Skin epidermis (tissue), 12 donors: ENCODE measurements around the gene SMPX.

ENCODE experiments used
- H3K27ac ChIP-seq, 21 experiments: fragments of 200-600 bp; sonication (generic) in 11 of 21; one replicate each; pipeline ENCODE4 v1.5.0; 2020; ENCODE audit warnings: mild to moderate bottlenecking in 3 of 21, inconsistent platforms in 2 of 21, moderate library complexity in 2 of 21
- H3K4me3 ChIP-seq, 7 experiments: fragments of 200-600 bp; sonication (generic) in 2 of 7; one replicate each; pipeline ENCODE4 v1.5.0; 2020; ENCODE audit warnings: inconsistent platforms in 2 of 7, mild to moderate bottlenecking in 2 of 7, moderate library complexity in 1 of 7

The SMPX gene

GRCh38 chrX:21745756-21746155 lies 12.2 kb downstream of the SMPX start:
- Histone ChIP-seq H3K4me3 (no peak overlapping the region), H3K27ac (no peak overlapping the region)

DNA sequence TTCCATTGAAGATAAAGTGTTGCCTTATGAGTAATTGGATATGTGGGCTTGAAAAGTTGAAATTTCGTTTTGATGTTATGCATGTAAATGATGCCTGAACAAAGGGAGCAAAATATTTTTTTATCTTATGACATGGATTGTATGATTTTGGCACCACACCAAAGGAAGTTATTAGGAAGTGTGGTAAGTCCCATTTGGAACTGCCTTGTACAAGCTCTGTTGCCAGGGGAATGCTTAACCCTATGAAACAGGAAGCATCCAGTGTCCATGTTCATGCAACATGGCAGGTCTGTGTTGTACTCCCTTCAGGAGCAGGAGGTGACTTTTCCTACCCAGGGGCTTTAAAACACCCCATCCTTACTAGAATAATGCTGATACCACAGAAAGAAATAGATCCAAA lies 13.2 kb downstream of the SMPX start:
- H3K27ac ChIP-seq: no peak overlapping the region
- no peak overlapping the region for H3K4me3 ChIP-seq

DNA sequence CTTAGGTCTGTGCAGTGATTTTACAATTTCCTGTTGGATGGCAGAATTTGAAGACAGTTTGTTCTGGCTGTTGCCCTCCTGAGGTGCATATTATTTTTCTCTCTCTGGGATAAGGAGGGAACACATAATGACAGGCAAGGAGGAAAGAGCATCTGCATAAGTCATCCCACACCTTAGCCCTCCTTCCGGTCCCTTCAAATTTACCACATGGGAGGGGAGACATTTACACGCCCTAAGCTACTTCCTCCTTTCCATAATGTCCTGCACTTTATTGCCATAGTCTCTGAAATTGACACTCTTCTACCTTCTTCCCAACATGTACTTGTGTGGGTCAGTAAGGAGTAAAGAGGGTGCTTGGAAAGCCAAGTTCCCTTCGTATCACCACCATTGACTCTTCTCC lies 13.9 kb downstream of the SMPX start:
- Histone ChIP-seq H3K4me3 (no peak overlapping the region), H3K27ac (no peak overlapping the region)

DNA sequence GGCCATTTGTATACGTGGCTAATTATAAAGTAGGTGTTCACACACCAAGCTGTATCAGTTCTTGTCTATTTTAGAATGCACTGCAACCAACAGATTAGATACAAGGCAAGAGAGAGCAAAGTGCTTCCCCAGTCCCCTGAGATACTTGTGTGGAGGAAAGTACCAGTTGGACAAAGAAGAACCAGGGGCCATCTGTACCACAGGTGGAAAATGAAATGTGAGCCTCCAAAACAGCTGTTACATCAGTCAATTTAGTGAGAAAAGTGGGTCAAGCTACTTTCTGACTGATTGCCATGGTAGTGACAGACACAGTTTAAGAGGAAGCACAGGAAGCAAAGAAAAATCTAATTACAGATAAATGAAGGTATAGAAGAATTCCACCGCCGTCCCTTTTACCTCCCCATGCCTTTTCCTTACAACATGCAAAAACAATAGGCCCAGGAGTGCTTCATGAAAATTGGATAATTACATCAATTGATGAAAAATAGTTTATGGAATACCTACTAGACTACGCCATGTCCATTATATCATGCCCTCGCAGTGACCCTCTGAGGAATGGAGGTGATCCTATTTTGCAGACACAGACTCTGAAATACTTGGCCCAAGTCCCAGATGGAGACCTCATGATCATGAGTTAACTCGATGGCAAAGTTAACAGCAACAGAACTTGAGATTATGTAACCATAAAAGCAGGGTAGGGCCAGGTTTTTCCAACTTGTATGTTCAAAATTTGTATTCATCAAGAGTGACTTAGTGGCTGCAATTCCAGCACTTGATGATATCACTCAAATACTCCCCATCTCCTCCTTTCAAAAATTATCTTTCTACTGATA lies 15.8 kb downstream of the SMPX start:
- no peak overlapping the region for H3K4me3 ChIP-seq
- H3K27ac ChIP-seq: no peak overlapping the region

DNA sequence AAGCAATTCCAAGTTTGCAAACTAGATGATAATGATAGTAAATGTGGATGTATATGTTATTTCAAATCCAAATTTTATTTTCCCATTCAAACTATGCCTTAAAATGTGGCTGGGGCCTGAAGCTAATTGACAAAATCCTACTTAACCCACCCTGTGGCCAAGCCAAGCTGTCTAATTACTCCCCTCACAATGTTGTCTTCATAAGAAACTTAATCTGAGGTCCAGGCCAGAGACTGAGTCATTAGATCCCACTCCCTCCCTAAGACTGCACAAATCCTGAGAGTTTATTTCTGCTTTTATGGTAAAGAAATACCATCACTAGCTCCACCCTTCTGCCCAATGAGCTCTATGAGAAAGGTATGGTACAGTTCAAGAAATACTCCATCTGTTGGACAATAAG lies 16.6 kb downstream of the SMPX start:
- Histone ChIP-seq H3K4me3 (no peak overlapping the region), H3K27ac (no peak overlapping the region)

DNA sequence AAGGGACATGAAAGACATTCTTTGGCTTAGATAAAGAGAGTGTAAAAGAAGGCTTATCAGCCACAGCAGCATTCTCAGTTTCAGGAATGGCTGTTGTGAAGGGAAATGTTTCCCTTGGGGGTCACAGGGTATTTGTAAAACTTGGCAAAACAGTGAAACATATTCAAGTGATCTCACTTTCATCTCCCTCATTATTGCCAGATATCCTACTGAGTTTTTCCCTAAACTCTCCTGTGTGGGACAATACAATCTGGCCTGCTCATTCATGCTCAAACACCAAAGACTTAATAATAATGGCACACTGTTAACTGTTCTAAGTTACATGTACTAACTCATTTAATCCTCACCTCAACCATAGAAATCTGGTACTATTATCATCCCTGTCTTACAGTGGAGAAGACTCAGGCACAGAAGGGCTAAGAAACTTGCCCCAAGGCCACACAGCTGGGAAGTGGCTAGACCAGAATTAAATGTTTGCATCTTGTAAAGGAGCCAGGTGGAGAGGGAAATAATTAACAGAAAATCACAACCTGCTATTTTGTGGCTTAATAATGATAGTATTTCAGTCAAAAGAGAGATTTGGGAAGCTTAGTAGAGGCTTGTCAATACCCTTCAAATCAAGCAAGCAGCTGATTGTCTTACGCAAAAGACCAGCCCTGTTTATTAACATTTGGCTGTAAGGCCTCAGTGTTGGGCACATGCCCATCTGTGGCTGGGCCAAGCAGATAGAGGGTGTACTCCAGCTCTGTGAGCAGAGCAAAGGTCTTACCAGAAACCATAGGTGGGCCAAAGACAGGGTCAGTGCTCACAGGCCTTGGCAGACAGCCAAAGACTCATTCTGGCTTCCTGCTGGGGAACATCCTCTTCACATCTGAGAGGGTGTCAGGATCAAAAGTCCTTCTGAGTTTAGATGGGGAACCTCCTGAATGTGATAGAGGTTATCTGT lies 17.3 kb downstream of the SMPX start:
- Histone ChIP-seq H3K4me3 (no peak overlapping the region), H3K27ac (no peak overlapping the region)

DNA sequence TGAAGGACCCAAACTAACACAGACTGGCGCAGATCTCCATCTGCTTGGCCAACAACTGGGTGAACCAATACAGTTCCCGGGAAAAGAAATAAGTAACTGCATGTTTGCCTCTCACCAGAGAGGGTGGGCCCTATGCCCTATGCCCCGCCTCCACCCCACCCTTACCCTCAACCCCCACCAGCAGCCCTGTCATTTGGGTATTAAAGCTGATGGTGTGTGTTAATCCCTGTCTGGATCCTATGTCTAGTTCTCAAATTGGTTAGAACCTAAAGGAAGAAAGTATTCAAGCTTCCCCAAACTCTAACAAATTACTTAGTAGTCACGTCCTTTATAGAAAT lies 19.0 kb downstream of the SMPX start:
- Histone ChIP-seq H3K4me3 (no peak overlapping the region), H3K27ac (no peak overlapping the region)

GRCh38 chrX:21738210-21738949 lies 19.5 kb downstream of the SMPX start:
- no peak overlapping the region for H3K27ac ChIP-seq
- no peak overlapping the region for H3K4me3 ChIP-seq

DNA sequence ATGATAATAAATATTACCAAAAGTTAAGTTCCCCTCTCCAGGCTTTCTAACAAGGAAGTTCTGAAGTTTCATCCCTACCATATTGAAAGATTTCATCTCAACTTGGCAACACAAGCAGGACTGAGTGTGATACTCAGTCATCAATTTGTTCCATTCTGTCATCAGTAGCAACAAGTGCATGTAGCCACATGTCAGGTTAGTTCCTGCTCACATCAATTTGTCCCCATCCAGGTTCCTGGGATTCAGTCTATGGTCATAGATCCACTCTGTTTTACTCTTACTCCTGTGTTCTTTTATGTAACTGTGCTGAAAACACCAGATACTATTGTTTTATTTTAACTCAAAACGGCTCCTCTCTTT lies 22.2 kb downstream of the SMPX start:
- no peak overlapping the region for H3K4me3 ChIP-seq
- no peak overlapping the region for H3K27ac ChIP-seq

- H3K27ac ChIP-seq: no peak overlapping the region
Observed at GRCh38 chrX:21735038-21735767, 22.7 kb downstream of the SMPX start.

GRCh38 chrX:21734175-21734574 lies 23.7 kb downstream of the SMPX start:
- no peak overlapping the region for H3K4me3 ChIP-seq
- no peak overlapping the region for H3K27ac ChIP-seq

More at GRCh38 chrX:21735038-21735767, 22.7 kb downstream of the SMPX start:
- no peak overlapping the region for H3K4me3 ChIP-seq

DNA sequence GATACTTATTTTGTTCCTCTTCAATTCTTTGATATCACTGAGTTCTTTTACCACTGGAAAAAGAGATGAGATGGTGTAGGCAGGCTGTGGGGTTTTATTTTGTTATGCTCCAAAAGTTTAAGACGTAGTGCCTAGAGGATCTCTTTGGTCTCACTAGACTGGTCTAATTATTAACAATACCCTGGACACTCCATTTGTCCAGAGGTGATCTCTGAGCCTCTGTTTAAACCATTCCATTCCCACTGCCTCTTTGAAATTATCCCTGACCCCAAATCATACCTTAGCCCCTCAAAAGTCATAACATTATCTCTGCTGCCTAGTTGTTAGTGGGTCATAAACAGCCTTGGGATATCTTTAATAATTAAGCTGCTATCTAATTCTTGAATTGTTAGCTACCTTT lies 24.2 kb downstream of the SMPX start:
- no peak overlapping the region for H3K27ac ChIP-seq
- H3K4me3 ChIP-seq: no peak overlapping the region

DNA sequence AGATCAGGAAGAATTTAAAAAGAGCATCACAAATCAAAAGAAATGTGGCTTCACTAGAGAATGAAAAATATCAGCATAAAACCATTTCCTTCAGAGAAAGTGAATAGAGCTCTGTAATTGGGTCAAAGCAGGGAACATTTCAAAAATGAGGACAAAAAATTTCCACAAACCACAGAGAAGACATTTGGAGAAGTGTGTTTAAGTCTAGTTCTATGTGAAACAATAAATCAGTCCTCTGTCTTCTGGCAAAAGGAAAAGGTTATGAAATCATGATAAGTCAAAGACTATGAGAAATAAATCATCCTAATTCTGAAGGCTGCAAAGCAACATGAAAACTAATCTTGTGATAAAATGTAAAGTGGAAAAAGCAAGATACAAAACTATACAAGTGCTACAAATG lies 27.9 kb downstream of the SMPX start:
- no peak overlapping the region for H3K27ac ChIP-seq

GRCh38 chrX:21728276-21728968 lies 29.5 kb downstream of the SMPX start:
- no peak overlapping the region for H3K27ac ChIP-seq
- H3K4me3 ChIP-seq: no peak overlapping the region

More for the DNA sequence above, 27.9 kb downstream of the SMPX start:
- no peak overlapping the region for H3K4me3 ChIP-seq

DNA sequence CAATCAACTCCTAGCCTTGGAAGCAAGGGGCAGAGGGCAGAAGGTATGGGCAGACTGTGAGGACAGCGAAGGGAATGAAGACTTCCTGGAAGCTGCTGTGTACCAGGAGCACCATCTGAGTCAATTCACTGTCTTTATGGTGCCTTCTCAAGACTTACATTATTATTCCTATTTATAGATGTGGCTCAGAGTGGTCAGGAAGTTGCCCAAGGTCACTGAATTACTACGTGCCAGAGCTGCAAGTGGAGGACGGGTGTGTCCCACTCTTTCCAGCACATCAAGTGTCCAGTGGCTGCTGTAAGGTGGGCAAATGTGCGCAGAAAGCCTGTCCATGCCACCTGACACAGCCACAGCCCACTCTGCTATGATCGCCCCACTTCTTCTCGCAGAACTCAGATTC lies 32.0 kb downstream of the SMPX start:
- H3K4me3 ChIP-seq: no peak overlapping the region
- H3K27ac ChIP-seq: no peak overlapping the region

GRCh38 chrX:21725496-21725895 lies 32.4 kb downstream of the SMPX start:
- H3K4me3 ChIP-seq: no peak overlapping the region
- no peak overlapping the region for H3K27ac ChIP-seq

DNA sequence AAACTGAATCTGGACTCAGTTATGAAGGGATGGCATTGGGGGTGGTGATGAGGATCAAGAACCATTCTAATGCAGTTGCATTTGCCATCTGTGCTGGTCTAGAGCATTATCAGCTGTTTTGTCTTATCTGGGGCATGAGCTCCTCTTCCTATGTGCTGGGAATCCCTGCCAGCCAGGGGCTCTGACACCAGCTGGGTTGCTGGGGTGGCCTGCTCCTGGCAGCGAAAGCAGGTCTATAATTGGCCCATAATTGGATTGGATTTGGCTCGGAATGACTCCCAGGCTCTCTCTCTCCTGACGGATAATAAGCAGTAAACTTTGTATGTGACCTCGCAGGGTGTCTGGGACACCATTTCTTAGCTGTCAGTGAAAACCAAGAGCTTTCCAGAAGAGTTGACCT lies 34.1 kb downstream of the SMPX start:
- Histone ChIP-seq H3K4me3 (no peak overlapping the region), H3K27ac (no peak overlapping the region)

GRCh38 chrX:21723084-21723483 lies 34.8 kb downstream of the SMPX start:
- no peak overlapping the region for H3K4me3 ChIP-seq
- H3K27ac ChIP-seq: no peak overlapping the region

GRCh38 chrX:21721195-21721594 lies 36.7 kb downstream of the SMPX start:
- no peak overlapping the region for H3K4me3 ChIP-seq
- no peak overlapping the region for H3K27ac ChIP-seq
